Fibroblast of the aortic adventitia (primary cell): ENCODE results near the gene TMEM181. TPM values are rescaled to one million over a fixed set of nuclear protein-coding genes. Genes with fewer than 3 reads are reported as not detected.

Source experiments
- DNase-seq: peaks from one replicate; pipeline ENCODE4 v3.0.0-alpha.2; 2010; ENCODE audit warnings: low read depth
- H3K4me3 ChIP-seq: 2 replicates; pipeline ENCODE4 v1.5.1; 2011; ENCODE audit warnings: low read depth, mild to moderate bottlenecking, control low read depth, low read length, moderate library complexity
- CTCF ChIP-seq: IDR thresholded peaks from 2 replicates; pipeline ENCODE4 v1.5.1; 2011; ENCODE audit warnings: mild to moderate bottlenecking, low read length, control low read depth, inconsistent platforms; ENCODE audit not compliant: insufficient read depth
- total RNA-seq: library from RNA; depleted of rRNA; stranded (reverse); fragments of >200 nt; gene quantifications from 2 replicates; pipeline ENCODE4 v1.2.3, GENCODE V29; 2012; ENCODE audit warnings: low replicate concordance

Gene TMEM181
- total RNA-seq, 1 donor, result 36.2 TPM

- H3K4me3 ChIP-seq, result no peak overlapping the region
- TF ChIP-seq CTCF, result no peak
- DNase-seq, result no peak
Observed at GRCh38 chr6:158574800-158575199, 14.9 kb downstream of the TMEM181 start.

GRCh38 chr6:158575550-158575949 lies 15.7 kb downstream of the TMEM181 start:
- DNase-seq, result peak; percentile 76
- no peak for TF ChIP-seq CTCF

GRCh38 chr6:158584236-158584651 lies 24.4 kb downstream of the TMEM181 start:
- no peak for DNase-seq
- no peak for TF ChIP-seq CTCF
- no peak overlapping the region for H3K4me3 ChIP-seq

More at GRCh38 chr6:158575550-158575949, 15.7 kb downstream of the TMEM181 start:
- no peak overlapping the region for H3K4me3 ChIP-seq

- no peak for DNase-seq
- no peak for TF ChIP-seq CTCF
- no peak overlapping the region for H3K4me3 ChIP-seq
Observed at GRCh38 chr6:158586652-158587051, 26.8 kb downstream of the TMEM181 start.

- no peak for DNase-seq
- no peak overlapping the region for H3K4me3 ChIP-seq
- TF ChIP-seq CTCF, result no peak
Observed at GRCh38 chr6:158589366-158589765, 29.5 kb downstream of the TMEM181 start.

GRCh38 chr6:158591134-158591809 lies 31.4 kb downstream of the TMEM181 start:
- no peak overlapping the region for H3K4me3 ChIP-seq
- no peak for TF ChIP-seq CTCF
- no peak for DNase-seq

- no peak for DNase-seq
- H3K4me3 ChIP-seq, result no peak overlapping the region
- no peak for TF ChIP-seq CTCF
Observed at GRCh38 chr6:158591810-158592209, 31.9 kb downstream of the TMEM181 start.
